Measurements from ENCODE around the gene WHAMM. TPM values are rescaled to one million over a fixed set of nuclear protein-coding genes. Genes with fewer than 3 reads are reported as not detected.

WHAMM gene
- total and polyA plus RNA-seq, 2 of the 4 experiments (the other 2 are of a cell fraction): 1.4 to 4.1 TPM

- H4K91ac ChIP-seq (ENCODE audit: insufficient read depth, low read depth, low read length): no peak overlapping the region
- ATAC-seq (ENCODE audit: low read depth): no peak
- no peak overlapping the region for H3K18ac ChIP-seq (ENCODE audit: low read depth, low read length)
- in situ Hi-C loops (cut with MboI; ENCODE audit: low sequenced_read_pairs): no loop called here
- no peaks in the 10 kb centered on the region for H3K9me3 ChIP-seq (ENCODE audit: control insufficient read depth, insufficient read depth, low read length)
- no peak overlapping the region for H3K4me3 ChIP-seq (ENCODE audit: insufficient read depth, low read depth, low read length)
- peaks cover 5 to 7% of the 10 kb centered on the region in 2 experiments; a peak in 3 of 4 replicates for H3K79me1 ChIP-seq (ENCODE audit: low read depth in 1 of 2, low read length in 2 of 2)
- H2BK120ac ChIP-seq (ENCODE audit: low read depth, low read length): no peak overlapping the region
- H3K23ac ChIP-seq (ENCODE audit: low read depth, low read length): no peak overlapping the region
- no peak overlapping the region for H4K5ac ChIP-seq (ENCODE audit: low read depth, low read length)
- CTCF ChIA-PET: interaction anchor here (0.6 kb wide), 1 partner anchor 164 kb away, joined by 3 read pairs; no protein-coding TSS in a partner anchor
- H4K20me1 ChIP-seq (ENCODE audit: insufficient read depth, low read length): no peaks in the 10 kb centered on the region; the same call in 1 of the 2 replicates
- WGBS, 2 experiments (ENCODE audit: extremely low coverage in 2 of 2, insufficient read length in 1 of 2): no CpG with 5 or more reads among the region's 2 CpGs
- H2BK5ac ChIP-seq (ENCODE audit: low read depth, low read length, poor library complexity, severe bottlenecking): no peak overlapping the region
- POLR2A ChIA-PET (ENCODE audit: unreplicated experiment): no interaction called here
- H4K8ac ChIP-seq (ENCODE audit: low read depth in 2 of 2, low read length in 2 of 2): no peak overlapping the region
- no TSS peak for BruUV-seq (replicated peaks)
- intact Hi-C loops (cut with micrococcal nuclease): no loop called here
- peak; percentile 15 for DNase-seq
- no peak overlapping the region for H3K4ac ChIP-seq (ENCODE audit: low read depth, low read length)
- H3K14ac ChIP-seq (replicated peaks; ENCODE audit: low read depth, low read length): no peak overlapping the region
- peaks cover 19% of the 10 kb centered on the region for H3K27me3 ChIP-seq (ENCODE audit: control insufficient read depth, insufficient read depth, low read length)
- no peak overlapping the region for H2AK5ac ChIP-seq (ENCODE audit: low read depth, low read length)
- no peak overlapping the region for H3K9ac ChIP-seq (ENCODE audit: low read depth, low read length)
- no peak overlapping the region for H3K4me2 ChIP-seq (ENCODE audit: low read depth, low read length)
- no peak overlapping the region for H2AFZ ChIP-seq (replicated peaks; ENCODE audit: low read length, poor library complexity)
- H3K56ac ChIP-seq (ENCODE audit: extremely low read depth, insufficient read depth, low read length): no peak overlapping the region
- H3K27ac ChIP-seq (ENCODE audit: insufficient read depth, low read length): no peak overlapping the region
- H3K4me1 ChIP-seq (ENCODE audit: control insufficient read depth, insufficient read depth, low read length): no peaks in the 10 kb centered on the region
- no peak overlapping the region for H2AK9ac ChIP-seq (replicated peaks; ENCODE audit: low read depth, low read length, poor library complexity)
- no peak overlapping the region for H2BK15ac ChIP-seq (ENCODE audit: low read depth, low read length)
- H3K9me1 ChIP-seq (ENCODE audit: insufficient read depth, low read length): 0 out of 2 replicates have a peak, but pooled peaks cover 5% of the 10 kb centered on the region
- no peak overlapping the region for H2BK20ac ChIP-seq (ENCODE audit: low read depth, low read length)
- no peaks in the 10 kb centered on the region for H3K36me3 ChIP-seq (ENCODE audit: control insufficient read depth, insufficient read depth, low read length)
- dilution Hi-C loops (cut with HindIII; ENCODE audit: low sequenced_read_pairs, unreplicated experiment): no loop called here
- no peak for TF ChIP-seq RFX5 (IDR thresholded peaks at IDR 0.05; ENCODE audit: low read depth, low read length)
- no peak for TF ChIP-seq SMC3 (IDR thresholded peaks at IDR 0.05; ENCODE audit: low read depth, low read length)
- TF ChIP-seq USF2 (IDR thresholded peaks at IDR 0.05; ENCODE audit: low read depth, low read length): no peak
- no peak for TF ChIP-seq NFE2L2 (IDR thresholded peaks at IDR 0.05; ENCODE audit: low read depth, low read length)
- no peak for TF ChIP-seq CTCF (conservative IDR thresholded peaks at IDR 0.05; ENCODE audit: low read depth, low read length)
- TF ChIP-seq BHLHE40 (IDR thresholded peaks at IDR 0.05; ENCODE audit: low read depth, low read length): no peak
- no peak for TF ChIP-seq CEBPB (IDR thresholded peaks at IDR 0.05; ENCODE audit: low read depth, low read length)
- no peak for TF ChIP-seq MAFK (IDR thresholded peaks at IDR 0.05; ENCODE audit: low read depth, low read length)
- TF ChIP-seq POLR2A (IDR thresholded peaks at IDR 0.05; ENCODE audit: low read depth, low read length): no peak
- TF ChIP-seq RCOR1 (IDR thresholded peaks at IDR 0.05; ENCODE audit: insufficient replicate concordance, low read length): no peak
- TF ChIP-seq FOS (IDR thresholded peaks at IDR 0.05; ENCODE audit: low read depth, low read length): no peak
- TF ChIP-seq CHD1 (IDR thresholded peaks at IDR 0.05; ENCODE audit: low read depth, low read length): no peak
- no peak for TF ChIP-seq MXI1 (IDR thresholded peaks at IDR 0.05; ENCODE audit: borderline replicate concordance, low read depth, low read length)
- no peak for TF ChIP-seq MAZ (IDR thresholded peaks at IDR 0.05; ENCODE audit: borderline replicate concordance, low read depth, low read length)
- TF ChIP-seq ELK1 (IDR thresholded peaks at IDR 0.05; ENCODE audit: borderline replicate concordance, low read depth, low read length): no peak
Observed at GRCh38 chr15:82803793-82804574, 5.4 kb upstream of the WHAMM start.
